WTC11 (cell line): ENCODE results near the gene GZF1. TPM values are rescaled to one million over a fixed set of nuclear protein-coding genes. Genes with fewer than 3 reads are reported as not detected.

Experiments used
- AFF4 ChIP-seq: sonication (generic); formaldehyde crosslinking; IDR thresholded peaks from 2 replicates; pipeline ENCODE4 v1.8.1; 2023; ENCODE audit warnings: mild to moderate bottlenecking, missing genetic modification reagents, borderline replicate concordance
- CREB1 ChIP-seq: sonication (generic); formaldehyde crosslinking; IDR thresholded peaks from 2 replicates; pipeline ENCODE4 v1.8.0; 2023; ENCODE audit warnings: mild to moderate bottlenecking, missing genetic modification reagents
- CREM ChIP-seq: sonication (generic); formaldehyde crosslinking; IDR thresholded peaks from 2 replicates; pipeline ENCODE4 v1.8.1; 2022; ENCODE audit warnings: mild to moderate bottlenecking, missing genetic modification reagents, moderate library complexity
- CTCF ChIP-seq: fragments of 200-600 bp; IDR thresholded peaks from 2 replicates; pipeline ENCODE4 v1.8.0; 2022; ENCODE audit warnings: antibody characterized with exemption
- ELF4 ChIP-seq: sonication (generic); formaldehyde crosslinking; IDR thresholded peaks from 2 replicates; pipeline ENCODE4 v1.8.1; 2022; ENCODE audit warnings: low read depth, mild to moderate bottlenecking, moderate library complexity, missing genetic modification reagents
- ESRRA ChIP-seq: sonication (generic); formaldehyde crosslinking; IDR thresholded peaks from 2 replicates; pipeline ENCODE4 v1.8.1; 2022; ENCODE audit warnings: mild to moderate bottlenecking, missing genetic modification reagents, borderline replicate concordance
- FOXJ3 ChIP-seq: sonication (generic); formaldehyde crosslinking; IDR thresholded peaks from 2 replicates; pipeline ENCODE4 v1.9.0; 2021; ENCODE audit warnings: missing genetic modification reagents, mild to moderate bottlenecking, borderline replicate concordance
- FOXK1 ChIP-seq: sonication (generic); formaldehyde crosslinking; IDR thresholded peaks from 2 replicates; pipeline ENCODE4 v1.8.0; 2022; ENCODE audit warnings: mild to moderate bottlenecking, moderate library complexity, missing genetic modification reagents
- FOXP4 ChIP-seq: sonication (generic); formaldehyde crosslinking; IDR thresholded peaks from 2 replicates; pipeline ENCODE4 v1.8.0; 2022; ENCODE audit warnings: mild to moderate bottlenecking, missing genetic modification reagents
- GTF2I ChIP-seq: fragments of 250-450 bp; sonication (Bioruptor Pico); conservative IDR thresholded peaks from 2 replicates; pipeline ENCODE4 v1.4.0; 2021; ENCODE audit warnings: mild to moderate bottlenecking
- MLX ChIP-seq: sonication (generic); formaldehyde crosslinking; IDR thresholded peaks from 2 replicates; pipeline ENCODE4 v1.8.1; 2023; ENCODE audit warnings: mild to moderate bottlenecking, missing genetic modification reagents, moderate library complexity
- NFATC4 ChIP-seq: fragments of 250-450 bp; sonication (Bioruptor Pico); IDR thresholded peaks from 2 replicates; pipeline ENCODE4 v1.9.0; 2021; ENCODE audit warnings: mild to moderate bottlenecking
- NFE2L1 ChIP-seq: sonication (generic); formaldehyde crosslinking; IDR thresholded peaks from 2 replicates; pipeline ENCODE4 v1.8.1; 2023; ENCODE audit warnings: missing genetic modification reagents
- SMAD4 ChIP-seq: sonication (generic); formaldehyde crosslinking; IDR thresholded peaks from 2 replicates; pipeline ENCODE4 v1.8.0; 2022; ENCODE audit warnings: mild to moderate bottlenecking, missing genetic modification reagents
- STAT6 ChIP-seq: sonication (generic); formaldehyde crosslinking; conservative IDR thresholded peaks from 2 replicates; pipeline ENCODE4 v1.8.1; 2023; ENCODE audit warnings: mild to moderate bottlenecking, low read depth, missing genetic modification reagents, moderate library complexity
- TCF7 ChIP-seq: sonication (generic); formaldehyde crosslinking; IDR thresholded peaks from 2 replicates; pipeline ENCODE4 v1.8.0; 2022; ENCODE audit warnings: mild to moderate bottlenecking, low read depth, missing genetic modification reagents, moderate library complexity
- USF2 ChIP-seq: sonication (generic); formaldehyde crosslinking; IDR thresholded peaks from 2 replicates; pipeline ENCODE4 v1.8.1; 2023; ENCODE audit warnings: mild to moderate bottlenecking, missing genetic modification reagents, moderate library complexity
- ZBTB21 ChIP-seq: sonication (generic); formaldehyde crosslinking; IDR thresholded peaks from 2 replicates; pipeline ENCODE4 v1.8.1; 2023; ENCODE audit warnings: mild to moderate bottlenecking, missing genetic modification reagents, borderline replicate concordance
- ZNF138 ChIP-seq: sonication (generic); formaldehyde crosslinking; conservative IDR thresholded peaks from 2 replicates; pipeline ENCODE4 v1.8.1; 2022; ENCODE audit warnings: mild to moderate bottlenecking, moderate library complexity, missing genetic modification reagents
- ZNF219 ChIP-seq: sonication (generic); formaldehyde crosslinking; IDR thresholded peaks from 2 replicates; pipeline ENCODE4 v1.8.0; 2023; ENCODE audit warnings: missing genetic modification reagents, mild to moderate bottlenecking, borderline replicate concordance
- ZNF416 ChIP-seq: fragments of 250-450 bp; sonication (Bioruptor Pico); IDR thresholded peaks from 2 replicates; pipeline ENCODE4 v1.9.0; 2021; ENCODE audit warnings: mild to moderate bottlenecking, inconsistent platforms
- ZNF532 ChIP-seq: fragments of 250-450 bp; sonication (Bioruptor Pico); IDR thresholded peaks from 2 replicates; pipeline ENCODE4 v1.9.0; 2021; ENCODE audit warnings: mild to moderate bottlenecking, borderline replicate concordance
- total RNA-seq: library from RNA; stranded (reverse); gene quantifications from 3 replicates; pipeline ENCODE4 v1.2.3, GENCODE V29; 2021

The GZF1 gene
- total RNA-seq, 1 experiment from 2014 or later, result 9.5 TPM

GRCh38 chr20:23350196-23350903 lies 11.6 kb upstream of the GZF1 start, which contains the start of gene NXT1 (continued):
- TF ChIP-seq FOXP4 (CRISPR knock-in tag), result 0 out of 2 replicates have a peak, but pooled peaks have one; percentile 13
- no peak for TF ChIP-seq SMAD4 (CRISPR knock-in tag)
- no peak for TF ChIP-seq NFE2L1 (CRISPR knock-in tag)
- TF ChIP-seq AFF4 (CRISPR knock-in tag), result no peak
- no peak for TF ChIP-seq USF2
- no peak for TF ChIP-seq ZNF219 (CRISPR knock-in tag)
- TF ChIP-seq FOXJ3, result no peak
- no peak for TF ChIP-seq CREM
- no peak for TF ChIP-seq STAT6 (CRISPR knock-in tag)
- no peak for TF ChIP-seq MLX (CRISPR knock-in tag)
- TF ChIP-seq ZBTB21 (CRISPR knock-in tag), result no peak
- TF ChIP-seq GTF2I, result no peak
- no peak for TF ChIP-seq NFATC4 (CRISPR knock-in tag)
- TF ChIP-seq CREB1 (CRISPR knock-in tag), result no peak
- TF ChIP-seq FOXK1 (CRISPR knock-in tag), result no peak
- no peak for TF ChIP-seq CTCF
- no peak for TF ChIP-seq TCF7
- TF ChIP-seq ELF4 (CRISPR knock-in tag), result no peak
- no peak for TF ChIP-seq ZNF532
- TF ChIP-seq ESRRA (CRISPR knock-in tag), result no peak
- no peak for TF ChIP-seq ZNF416 (CRISPR knock-in tag)
- TF ChIP-seq ZNF138, result no peak
